ENCODE results near the gene ZNF764. TPM values are rescaled to one million over a fixed set of nuclear protein-coding genes. Genes with fewer than 3 reads are reported as not detected.
"Not testable (repeated sequence)": the region's sequence is repeated elsewhere in the genome, so short reads cannot be mapped to it uniquely, and the experiment has no call there.

ZNF764 gene
- total RNA-seq, 3 donors from 2014 or later = 4.0 to 8.2 (median 7.5) TPM

DNA sequence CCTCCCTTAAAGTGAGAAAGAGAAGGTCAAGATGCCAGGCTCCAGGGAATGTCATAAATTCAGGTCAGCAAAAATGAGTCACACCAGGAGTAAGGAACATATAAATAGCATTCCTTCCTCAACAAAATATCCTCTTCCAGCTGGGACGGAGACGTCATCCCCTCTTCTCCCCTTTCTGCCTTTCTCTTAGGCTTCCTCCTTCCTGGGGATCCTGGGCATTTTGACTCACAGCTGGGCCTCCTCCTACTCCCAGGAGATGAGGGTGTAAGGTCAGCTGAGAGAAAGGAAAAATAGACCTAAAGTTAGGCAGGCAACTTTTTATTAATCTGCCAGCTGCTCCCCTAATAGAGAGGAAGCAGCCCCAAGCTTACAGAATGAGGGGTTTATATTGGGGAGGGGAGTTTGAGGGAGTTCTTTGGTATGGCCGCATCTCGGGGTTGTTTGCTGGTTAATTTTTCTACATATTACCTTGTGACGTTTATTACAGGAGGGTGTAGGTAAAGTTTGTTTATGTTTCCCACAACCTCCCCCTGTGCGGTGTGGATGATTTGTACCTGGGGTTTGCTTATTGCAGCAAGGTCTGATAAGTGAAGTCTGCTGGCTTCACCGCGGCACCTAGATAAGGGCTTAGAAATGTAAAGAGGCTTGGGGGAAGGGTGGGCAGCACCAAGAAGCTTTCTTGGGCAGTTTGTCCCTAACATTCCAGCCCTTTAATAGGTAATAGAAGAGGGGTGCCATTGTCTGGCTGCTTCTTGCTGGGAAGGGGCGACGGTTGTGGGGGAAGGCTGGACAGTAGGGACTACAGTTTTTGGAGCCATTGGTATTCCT lies 16.5 kb downstream of the ZNF764 start:
- H3K4me3 ChIP-seq = no peak overlapping the region
- no peak for TF ChIP-seq POLR2A (IDR thresholded peaks at IDR 0.05)
- TF ChIP-seq, protein P1, sequence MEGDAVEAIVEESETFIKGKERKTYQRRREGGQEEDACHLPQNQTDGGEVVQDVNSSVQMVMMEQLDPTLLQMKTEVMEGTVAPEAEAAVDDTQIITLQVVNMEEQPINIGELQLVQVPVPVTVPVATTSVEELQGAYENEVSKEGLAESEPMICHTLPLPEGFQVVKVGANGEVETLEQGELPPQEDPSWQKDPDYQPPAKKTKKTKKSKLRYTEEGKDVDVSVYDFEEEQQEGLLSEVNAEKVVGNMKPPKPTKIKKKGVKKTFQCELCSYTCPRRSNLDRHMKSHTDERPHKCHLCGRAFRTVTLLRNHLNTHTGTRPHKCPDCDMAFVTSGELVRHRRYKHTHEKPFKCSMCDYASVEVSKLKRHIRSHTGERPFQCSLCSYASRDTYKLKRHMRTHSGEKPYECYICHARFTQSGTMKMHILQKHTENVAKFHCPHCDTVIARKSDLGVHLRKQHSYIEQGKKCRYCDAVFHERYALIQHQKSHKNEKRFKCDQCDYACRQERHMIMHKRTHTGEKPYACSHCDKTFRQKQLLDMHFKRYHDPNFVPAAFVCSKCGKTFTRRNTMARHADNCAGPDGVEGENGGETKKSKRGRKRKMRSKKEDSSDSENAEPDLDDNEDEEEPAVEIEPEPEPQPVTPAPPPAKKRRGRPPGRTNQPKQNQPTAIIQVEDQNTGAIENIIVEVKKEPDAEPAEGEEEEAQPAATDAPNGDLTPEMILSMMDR (IDR thresholded peaks at IDR 0.05) = no peak
- TF ChIP-seq POLR2AphosphoS5 (IDR thresholded peaks at IDR 0.05) = no peak
- no peaks in the 10 kb centered on the region for H3K36me3 ChIP-seq
- intact Hi-C loops (cut with DNase I; ENCODE audit: low total_unique reads) = loop anchor here (10.0 kb wide), 1 partner anchor 83 kb away; no protein-coding TSS in a partner anchor
- H3K27me3 ChIP-seq = no peaks in the 10 kb centered on the region
- H3K27ac ChIP-seq = no peak overlapping the region
- no peak for DNase-seq (ENCODE audit: low spot score in 2 of 2)
- no peaks in the 10 kb centered on the region for H3K9me3 ChIP-seq
- no peaks in the 10 kb centered on the region for H3K4me1 ChIP-seq

DNA sequence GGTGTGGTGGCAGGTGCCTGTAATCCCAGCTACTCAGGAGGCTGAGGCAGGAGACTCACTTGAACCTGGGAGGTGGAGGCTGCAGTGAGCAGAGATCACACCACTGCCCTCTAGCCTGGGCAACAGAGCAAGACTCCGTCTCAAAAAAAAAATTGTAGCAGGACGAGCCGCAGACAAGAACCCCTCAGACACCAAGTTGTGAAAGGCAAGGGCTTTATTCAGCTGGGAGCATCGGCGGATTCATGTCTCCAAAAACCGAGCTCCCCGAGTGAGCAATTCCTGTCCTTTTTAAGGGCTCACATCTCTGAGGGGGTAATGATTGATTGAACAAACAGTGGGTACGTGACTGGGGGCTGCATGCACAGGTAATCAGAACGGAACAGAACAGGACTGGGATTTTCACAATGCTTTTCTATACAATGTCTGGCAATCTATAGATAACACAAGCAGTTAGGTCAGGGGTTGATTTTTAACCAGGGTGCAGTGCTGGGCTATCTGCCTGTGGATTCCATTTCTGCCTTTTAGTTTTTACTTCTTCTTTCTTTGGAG lies 17.2 kb downstream of the ZNF764 start:
- not testable (repeated sequence) for DNase-seq (ENCODE audit: low spot score in 2 of 2); H3K9me3 ChIP-seq; H3K36me3 ChIP-seq; H3K27me3 ChIP-seq; H3K27ac ChIP-seq; H3K4me3 ChIP-seq; H3K4me1 ChIP-seq
- intact Hi-C loops (cut with DNase I; ENCODE audit: low total_unique reads) = loop anchor here (10.0 kb wide), 1 partner anchor 84 kb away; no protein-coding TSS in a partner anchor

DNA sequence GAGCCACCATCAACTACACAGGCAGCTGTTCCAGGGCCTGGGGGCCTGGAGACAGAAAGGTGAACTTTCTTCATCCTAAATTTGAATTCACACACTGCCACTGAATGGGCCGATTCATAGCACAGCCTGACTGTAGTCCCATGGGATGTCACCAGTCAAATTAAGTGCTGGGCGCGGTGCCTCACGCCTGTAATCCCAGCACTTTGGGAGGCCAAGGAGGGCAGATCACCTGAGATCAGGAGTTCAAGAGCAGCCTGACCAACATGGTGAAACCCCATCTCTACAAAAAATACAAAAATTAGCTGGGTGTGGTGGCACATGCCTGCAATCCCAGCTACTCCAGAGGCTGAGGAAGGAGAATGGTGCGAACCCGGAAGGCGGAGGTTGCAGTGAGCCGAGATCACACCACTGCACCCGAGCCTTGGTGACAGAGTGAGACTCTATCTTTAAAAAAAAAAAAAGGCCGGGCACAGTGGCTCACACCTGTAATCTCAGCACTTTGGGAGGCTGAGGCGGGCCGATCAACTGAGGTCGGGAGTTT lies 18.1 kb downstream of the ZNF764 start:
- not testable (repeated sequence) for DNase-seq (ENCODE audit: low spot score in 2 of 2); H3K9me3 ChIP-seq; H3K27me3 ChIP-seq; H3K4me1 ChIP-seq; H3K4me3 ChIP-seq; H3K36me3 ChIP-seq; H3K27ac ChIP-seq
- intact Hi-C loops (cut with DNase I; ENCODE audit: low total_unique reads) = loop anchor here (2.0 to 10.0 kb wide), 2 partner anchors 15 to 85 kb away; no protein-coding TSS in a partner anchor

DNA sequence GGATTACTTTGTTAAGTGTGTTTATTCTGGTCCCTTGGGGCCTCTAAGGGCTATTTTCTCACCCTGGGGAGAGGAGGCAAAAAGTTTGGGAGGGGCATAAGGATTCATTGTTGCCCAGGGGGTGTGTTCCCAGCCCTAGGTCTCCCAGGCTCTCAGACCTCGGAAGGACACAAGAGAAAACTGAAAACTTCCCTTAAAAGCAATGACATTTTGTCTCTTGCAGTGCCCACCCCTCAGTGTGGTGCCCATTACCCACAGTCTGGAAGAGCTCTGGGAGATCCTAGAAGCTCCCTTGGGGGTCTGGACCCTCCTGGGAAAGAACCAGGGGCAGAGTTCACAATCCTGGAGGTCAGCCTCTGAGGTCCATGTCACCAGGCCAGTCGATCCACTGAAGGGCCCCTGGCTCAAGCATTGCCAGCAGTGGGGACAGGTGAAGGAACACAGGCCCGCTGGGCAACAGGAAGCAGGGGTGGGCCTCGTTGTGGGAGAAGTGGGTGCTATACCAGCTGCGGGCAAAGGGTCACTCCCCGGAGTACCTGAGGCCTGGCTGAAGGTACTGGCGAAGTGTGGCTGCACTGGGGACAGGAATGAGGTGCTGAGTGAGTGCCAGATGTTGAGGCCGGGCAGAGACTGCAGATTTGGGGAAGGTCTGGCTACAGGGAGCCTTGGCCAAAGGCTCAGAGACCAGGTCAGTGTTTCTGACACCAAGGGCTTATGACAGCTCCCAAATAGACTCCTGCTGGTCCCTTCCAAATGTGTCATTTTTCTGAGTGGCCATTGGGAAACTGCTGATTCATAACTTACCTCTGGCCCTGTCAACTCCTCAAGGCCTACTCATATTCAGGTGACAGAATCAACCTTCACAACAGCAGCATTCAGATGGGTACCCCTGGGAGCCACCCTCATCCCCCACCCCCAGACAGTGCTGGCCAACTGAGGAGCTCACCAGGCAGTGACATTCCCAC lies 18.9 kb downstream of the ZNF764 start:
- H3K27me3 ChIP-seq = no peaks in the 10 kb centered on the region
- TF ChIP-seq POLR2AphosphoS5 (IDR thresholded peaks at IDR 0.05) = no peak
- TF ChIP-seq, protein P1 (IDR thresholded peaks at IDR 0.05) = no peak
- TF ChIP-seq POLR2A (IDR thresholded peaks at IDR 0.05) = no peak
- no peak overlapping the region for H3K27ac ChIP-seq
- H3K4me3 ChIP-seq = no peak overlapping the region
- no peak for DNase-seq (ENCODE audit: low spot score in 2 of 2)
- peaks cover 0 to 7% of the 10 kb centered on the region in 2 donors for H3K4me1 ChIP-seq
- no peaks in the 10 kb centered on the region for H3K36me3 ChIP-seq
- intact Hi-C loops (cut with DNase I; ENCODE audit: low total_unique reads) = loop anchor here (2.0 kb wide), 1 partner anchor 16 kb away; no protein-coding TSS in a partner anchor
- H3K9me3 ChIP-seq = no peaks in the 10 kb centered on the region

DNA sequence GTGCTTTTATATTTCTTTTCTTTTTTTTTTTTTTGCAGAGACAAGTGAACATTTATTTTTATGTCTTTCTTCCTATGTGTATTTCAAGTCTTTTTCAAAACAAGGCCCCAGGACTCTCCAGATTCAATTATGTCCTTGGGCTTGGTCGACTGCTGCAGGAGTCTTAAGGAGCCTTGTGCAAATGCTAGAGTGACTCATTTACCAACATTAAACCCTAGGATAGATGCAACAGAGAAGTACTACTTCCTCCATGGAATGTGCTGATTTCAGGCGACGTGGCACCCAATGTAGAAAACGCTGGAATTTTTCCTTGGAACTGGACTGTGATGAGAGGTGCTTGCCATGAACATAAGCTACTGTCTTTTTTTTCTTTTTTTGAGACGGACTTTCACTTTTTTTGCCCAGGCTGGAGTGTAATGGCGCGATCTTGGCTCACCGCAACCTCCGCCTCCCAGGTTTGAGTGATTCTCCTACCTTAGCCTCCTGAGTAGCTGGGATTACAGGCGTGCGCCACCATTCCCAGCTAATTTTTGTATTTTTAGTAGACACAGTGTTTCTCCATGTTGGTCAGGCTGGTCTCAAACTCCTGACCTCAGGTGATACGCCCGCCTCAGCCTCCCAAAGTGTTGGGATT lies 21.7 kb downstream of the ZNF764 start:
- H3K27me3 ChIP-seq; intact Hi-C loops (cut with DNase I; ENCODE audit: low total_unique reads); H3K4me3 ChIP-seq; DNase-seq (ENCODE audit: low spot score in 2 of 2); H3K36me3 ChIP-seq; H3K9me3 ChIP-seq: not testable (repeated sequence)
- Histone ChIP-seq H3K27ac (peak overlapping the region in 1 of 2 donors; percentile 99), H3K4me1 (peaks cover 0 to 17% of the 10 kb centered on the region in 2 donors)

DNA sequence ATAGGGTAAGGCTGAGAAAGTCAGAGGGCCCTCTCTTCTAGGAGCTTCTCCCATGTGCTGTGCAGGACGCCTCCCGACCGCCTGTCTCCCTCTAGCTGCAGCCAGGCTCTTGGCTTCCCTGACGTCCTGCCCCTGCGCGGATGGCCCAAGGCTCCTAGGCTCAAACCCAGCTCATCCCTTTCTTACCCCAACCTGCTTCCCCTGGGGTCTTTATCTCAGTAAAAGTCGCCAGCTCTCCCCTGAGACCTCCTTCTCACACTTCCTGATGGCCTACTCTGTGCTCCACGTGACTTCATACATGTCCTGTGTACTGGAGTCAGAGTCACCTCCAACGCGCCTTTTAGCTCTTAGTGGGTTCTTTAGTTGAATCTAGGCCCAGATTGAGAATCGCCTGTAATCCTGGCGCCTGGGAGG lies 22.4 kb downstream of the ZNF764 start:
- peaks cover 5% of the 10 kb centered on the region for H3K36me3 ChIP-seq
- no peaks in the 10 kb centered on the region for H3K9me3 ChIP-seq
- H3K4me3 ChIP-seq = peak overlapping the region; percentile 63 to 87 (median 76)
- peaks cover 0 to 17% of the 10 kb centered on the region in 2 donors for H3K4me1 ChIP-seq
- no peaks in the 10 kb centered on the region for H3K27me3 ChIP-seq
- DNase-seq (ENCODE audit: low spot score in 2 of 2) = peak; percentile 72 to 82
- H3K27ac ChIP-seq = peak overlapping the region; percentile 99
- TF ChIP-seq, protein P1 (IDR thresholded peaks at IDR 0.05) = peak in 2 of 3 donors; percentile 64 to 66
- TF ChIP-seq POLR2AphosphoS5 (IDR thresholded peaks at IDR 0.05) (peak in 1 of 3 donors; percentile 32), POLR2A (IDR thresholded peaks at IDR 0.05) (no peak)
- intact Hi-C loops (cut with DNase I; ENCODE audit: low total_unique reads) = no loop called here
